GM12874 (cell line): Measurements from ENCODE around the gene PALMD.
A peak's percentile ranks its signal among the peaks of the same experiment; 100 is the strongest.

Experiments used
- CTCF ChIP-seq: IDR thresholded peaks from 2 replicates; pipeline ENCODE4 v1.5.1; 2011; ENCODE audit warnings: low read depth, mild to moderate bottlenecking, control low read depth, low read length, moderate library complexity; ENCODE audit not compliant: insufficient read depth

PALMD gene

GRCh38 chr1:99696616-99697015, 50.7 kb downstream of the PALMD start:
- no peak for TF ChIP-seq CTCF

- no peak for TF ChIP-seq CTCF
Measured at GRCh38 chr1:99697580-99697979, 51.7 kb downstream of the PALMD start.

GRCh38 chr1:99700020-99700419, 54.1 kb downstream of the PALMD start:
- no peak for TF ChIP-seq CTCF

DNA sequence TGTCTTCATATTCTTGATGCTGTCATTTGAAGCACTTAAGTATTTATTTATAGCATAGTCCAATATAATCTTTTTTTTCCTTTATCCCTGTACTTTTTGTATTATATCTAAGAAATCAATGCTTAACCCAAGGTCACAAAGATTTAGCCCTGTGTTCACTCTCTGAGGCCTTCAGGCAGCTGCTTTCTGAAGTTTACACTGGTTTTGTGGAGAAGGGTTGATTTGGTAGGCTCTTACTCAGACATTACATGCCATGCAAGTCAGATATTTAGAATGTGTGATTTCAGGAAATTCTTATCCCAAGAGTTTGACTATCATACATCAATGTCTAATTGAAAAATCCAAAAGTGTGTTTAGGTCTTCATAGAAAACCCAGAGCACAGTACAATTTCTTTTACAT, 56.3 kb downstream of the PALMD start:
- no peak for TF ChIP-seq CTCF

DNA sequence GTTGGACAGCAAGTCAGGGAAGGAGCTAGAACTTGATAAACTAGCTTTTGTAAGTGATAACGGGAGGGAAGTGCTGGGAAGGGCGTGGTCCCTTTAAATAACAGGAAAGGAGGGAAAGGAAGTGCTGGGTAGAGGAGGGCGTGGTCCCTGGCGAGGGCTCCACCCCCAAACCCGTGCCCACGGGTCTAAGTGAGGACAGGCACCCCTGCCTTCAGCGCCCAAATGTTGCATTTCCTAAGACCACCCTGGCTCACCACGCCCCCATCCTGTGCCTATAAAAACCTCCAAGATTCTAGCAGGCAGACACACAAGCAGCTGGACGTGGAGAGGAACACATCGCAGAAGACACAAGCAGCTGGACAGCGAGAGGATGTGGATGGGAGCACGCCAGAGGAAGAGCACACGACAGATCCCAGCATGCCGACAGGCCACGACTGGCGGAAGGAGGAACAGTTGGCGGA, 58.5 kb downstream of the PALMD start:
- no peak for TF ChIP-seq CTCF

- no peak for TF ChIP-seq CTCF
Measured at GRCh38 chr1:99705385-99705784, 59.5 kb downstream of the PALMD start.

DNA sequence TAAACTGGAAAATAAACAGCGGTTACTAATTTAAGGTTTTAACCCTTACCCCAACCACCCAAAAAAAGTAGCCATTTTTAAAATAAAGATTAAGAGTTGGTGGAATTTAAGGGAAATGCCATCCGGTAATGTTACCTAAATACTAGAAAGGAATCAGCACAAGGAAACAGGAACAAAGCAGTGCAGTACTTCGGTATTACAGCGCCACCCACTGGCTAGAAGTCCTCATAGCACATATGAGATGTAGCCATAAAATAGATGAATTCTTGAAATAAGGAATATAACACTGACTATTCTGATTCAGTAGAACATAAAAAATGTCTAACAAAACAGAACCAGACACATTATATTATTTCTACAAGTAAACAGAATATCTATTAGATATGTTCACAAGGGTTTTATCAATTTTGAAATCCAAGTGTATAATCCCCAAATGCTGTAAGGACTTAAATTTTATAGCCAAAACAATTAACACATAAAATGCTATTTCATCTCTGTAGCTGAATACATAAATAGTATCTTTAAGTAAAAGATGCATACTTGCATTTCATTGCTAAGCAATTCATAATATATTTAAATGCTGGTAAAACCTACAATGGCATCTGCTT, 61.7 kb downstream of the PALMD start:
- TF ChIP-seq CTCF, result peak; percentile 72
